SK-N-MC (cell line): ENCODE results near the gene TBRG1.

Source experiments
- EZH2 ChIP-seq: fragments of 200-600 bp; sonication (generic); IDR thresholded peaks from one replicate; pipeline ENCODE4 v1.6.1; 2017; ENCODE audit warnings: antibody characterized with exemption
- POLR2AphosphoS5 ChIP-seq: IDR thresholded peaks from 2 replicates; pipeline ENCODE4 v1.6.1; 2012; ENCODE audit warnings: mild to moderate bottlenecking, low read depth, low read length, borderline replicate concordance

GRCh38 chr11:124612567-124613246 is 10.0 kb upstream of the TBRG1 start:
- no peak for TF ChIP-seq EZH2
- no peak for TF ChIP-seq POLR2AphosphoS5
